Progenitor cell of endocrine pancreas (in vitro differentiated cells): ENCODE results near the gene ABCG1. TPM values are rescaled to one million over a fixed set of nuclear protein-coding genes. Genes with fewer than 3 reads are reported as not detected.

Source experiments
- DNase-seq: peaks from one replicate; pipeline ENCODE4 v3.0.0; 2021; ENCODE audit warnings: low spot score; ENCODE audit not compliant: unreplicated experiment
- H3K27ac Mint-ChIP-seq: 2 replicates; pipeline ENCODE4 v1.8.0; 2021; ENCODE audit warnings: mild to moderate bottlenecking, moderate library complexity, mixed read lengths
- H3K27me3 Mint-ChIP-seq: 2 replicates; pipeline ENCODE4 v1.8.0; 2021; ENCODE audit warnings: mixed read lengths
- H3K36me3 Mint-ChIP-seq: 2 replicates; pipeline ENCODE4 v1.8.0; 2022; ENCODE audit warnings: mixed read lengths; ENCODE audit not compliant: insufficient read depth
- H3K4me1 Mint-ChIP-seq: 2 replicates; pipeline ENCODE4 v1.8.0; 2021; ENCODE audit warnings: low read depth, mixed read lengths
- H3K4me3 Mint-ChIP-seq: 2 replicates; pipeline ENCODE4 v1.8.0; 2021; ENCODE audit warnings: low read depth, mild to moderate bottlenecking, moderate library complexity, mixed read lengths
- H3K9me3 Mint-ChIP-seq: 2 replicates; pipeline ENCODE4 v1.8.0; 2021; ENCODE audit warnings: low read depth, mixed read lengths
- CTCF ChIP-seq: fragments of 200-600 bp; sonication (generic); IDR thresholded peaks from one replicate; pipeline ENCODE4 v1.5.0; 2021; ENCODE audit warnings: antibody characterized with exemption, mild to moderate bottlenecking; ENCODE audit not compliant: unreplicated experiment
- total RNA-seq: library from RNA; stranded (reverse); gene quantifications from 2 replicates; pipeline ENCODE4 v1.2.1, GENCODE V29; 2021

The ABCG1 gene
- total RNA-seq, 1 donor from 2014 or later = 4.6 TPM

GRCh38 chr21:42305707-42306147, 86.8 kb downstream of the ABCG1 start:
- Mint-ChIP-seq H3K36me3 (no peaks in the 10 kb centered on the region), H3K27me3 (peaks cover 14% of the 10 kb centered on the region), H3K9me3 (no peaks in the 10 kb centered on the region), H3K27ac (no peak overlapping the region), H3K4me1 (no peaks in the 10 kb centered on the region), H3K4me3 (no peak overlapping the region)
- no peak for DNase-seq
- TF ChIP-seq CTCF = no peak

- no peak overlapping the region for H3K4me3 Mint-ChIP-seq
These were observed 87.6 kb downstream of the ABCG1 start for GRCh38 chr21:42306366-42307035.

GRCh38 chr21:42307106-42307505, 88.2 kb downstream of the ABCG1 start:
- Mint-ChIP-seq H3K4me3 (no peak overlapping the region), H3K9me3 (no peaks in the 10 kb centered on the region), H3K4me1 (peaks cover 8% of the 10 kb centered on the region), H3K27me3 (peaks cover 10% of the 10 kb centered on the region), H3K27ac (no peak overlapping the region), H3K36me3 (no peaks in the 10 kb centered on the region)
- DNase-seq = no peak
- TF ChIP-seq CTCF = no peak

More at GRCh38 chr21:42306366-42307035, 87.6 kb downstream of the ABCG1 start:
- Mint-ChIP-seq H3K4me1 (peaks cover 2% of the 10 kb centered on the region), H3K36me3 (no peaks in the 10 kb centered on the region), H3K27me3 (peaks cover 10% of the 10 kb centered on the region), H3K27ac (no peak overlapping the region), H3K9me3 (no peaks in the 10 kb centered on the region)
- no peak for DNase-seq
- no peak for TF ChIP-seq CTCF

GRCh38 chr21:42308161-42308913, 89.4 kb downstream of the ABCG1 start:
- Mint-ChIP-seq H3K27ac (no peak overlapping the region), H3K36me3 (no peaks in the 10 kb centered on the region), H3K4me1 (peaks cover 10% of the 10 kb centered on the region), H3K27me3 (peaks cover 10% of the 10 kb centered on the region), H3K4me3 (no peak overlapping the region), H3K9me3 (no peaks in the 10 kb centered on the region)
- DNase-seq = no peak
- no peak for TF ChIP-seq CTCF

GRCh38 chr21:42308914-42309752, 90.2 kb downstream of the ABCG1 start:
- Mint-ChIP-seq H3K27ac (no peak overlapping the region), H3K4me1 (peaks cover 17% of the 10 kb centered on the region), H3K36me3 (no peaks in the 10 kb centered on the region), H3K27me3 (peaks cover 10% of the 10 kb centered on the region), H3K4me3 (no peak overlapping the region), H3K9me3 (no peaks in the 10 kb centered on the region)
- no peak for DNase-seq
- TF ChIP-seq CTCF = no peak
